NB4 (cell line): ENCODE results near the gene SH3BGRL3.

Experiments used
- POLR2A ChIP-seq: IDR thresholded peaks from 2 replicates; pipeline ENCODE4 v1.6.1; 2011; ENCODE audit warnings: mild to moderate bottlenecking; ENCODE audit not compliant: insufficient read length; ENCODE audit errors: extremely low read depth
- TF ChIP-seq, protein P1 (sequence below): IDR thresholded peaks from one replicate; pipeline ENCODE4 v1.5.1; 2012; ENCODE audit warnings: low read depth, low read length

GRCh38 chr1:26300578-26301275 lies 20.8 kb downstream of the SH3BGRL3 start:
- no peak for TF ChIP-seq POLR2A
- TF ChIP-seq, protein P1, sequence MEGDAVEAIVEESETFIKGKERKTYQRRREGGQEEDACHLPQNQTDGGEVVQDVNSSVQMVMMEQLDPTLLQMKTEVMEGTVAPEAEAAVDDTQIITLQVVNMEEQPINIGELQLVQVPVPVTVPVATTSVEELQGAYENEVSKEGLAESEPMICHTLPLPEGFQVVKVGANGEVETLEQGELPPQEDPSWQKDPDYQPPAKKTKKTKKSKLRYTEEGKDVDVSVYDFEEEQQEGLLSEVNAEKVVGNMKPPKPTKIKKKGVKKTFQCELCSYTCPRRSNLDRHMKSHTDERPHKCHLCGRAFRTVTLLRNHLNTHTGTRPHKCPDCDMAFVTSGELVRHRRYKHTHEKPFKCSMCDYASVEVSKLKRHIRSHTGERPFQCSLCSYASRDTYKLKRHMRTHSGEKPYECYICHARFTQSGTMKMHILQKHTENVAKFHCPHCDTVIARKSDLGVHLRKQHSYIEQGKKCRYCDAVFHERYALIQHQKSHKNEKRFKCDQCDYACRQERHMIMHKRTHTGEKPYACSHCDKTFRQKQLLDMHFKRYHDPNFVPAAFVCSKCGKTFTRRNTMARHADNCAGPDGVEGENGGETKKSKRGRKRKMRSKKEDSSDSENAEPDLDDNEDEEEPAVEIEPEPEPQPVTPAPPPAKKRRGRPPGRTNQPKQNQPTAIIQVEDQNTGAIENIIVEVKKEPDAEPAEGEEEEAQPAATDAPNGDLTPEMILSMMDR = no peak
